ENCODE measurements around the gene COA6. TPM values are rescaled to one million over a fixed set of nuclear protein-coding genes. Genes with fewer than 3 reads are reported as not detected.

The COA6 gene
- total and polyA plus RNA-seq, 2 of the 13 experiments (the other 11 are each of a cell fraction or from before 2014, with no cell fraction given) = 32.4 to 104 TPM

GRCh38 chr1:234348964-234349363 is 24.3 kb upstream of the COA6 start (continued):
- TF ChIP-seq ONECUT2 (CRISPR knock-in tag; IDR thresholded peaks at IDR 0.05) (no peak), SOX6 (IDR thresholded peaks at IDR 0.05) (no peak), SOX6 (CRISPR knock-in tag; IDR thresholded peaks at IDR 0.05) (peak; percentile 48), PHF8 (CRISPR knock-in tag; IDR thresholded peaks at IDR 0.05) (no peak), HBP1 (CRISPR knock-in tag; IDR thresholded peaks at IDR 0.05; ENCODE audit: low read depth) (no peak), RARA (CRISPR knock-in tag; IDR thresholded peaks at IDR 0.05) (0 out of 2 replicates have a peak, but pooled peaks have one; percentile 40), WIZ (CRISPR knock-in tag; IDR thresholded peaks at IDR 0.05) (no peak), BCL6 (CRISPR knock-in tag; IDR thresholded peaks at IDR 0.05) (no peak), AKAP8 (CRISPR knock-in tag; IDR thresholded peaks at IDR 0.05) (no peak), KMT2A (CRISPR knock-in tag; IDR thresholded peaks at IDR 0.05) (no peak), SAP130 (CRISPR knock-in tag; IDR thresholded peaks at IDR 0.05; ENCODE audit: low read depth) (peak; percentile 40; the same call in 1 of the 2 replicates), ZNF414 (CRISPR knock-in tag; IDR thresholded peaks at IDR 0.05) (no peak), PAF1 (CRISPR knock-in tag; IDR thresholded peaks at IDR 0.05) (no peak), CENPBD1 (CRISPR knock-in tag; IDR thresholded peaks at IDR 0.05; ENCODE audit: borderline replicate concordance, low read depth) (no peak)
- TF ChIP-seq, protein P1, sequence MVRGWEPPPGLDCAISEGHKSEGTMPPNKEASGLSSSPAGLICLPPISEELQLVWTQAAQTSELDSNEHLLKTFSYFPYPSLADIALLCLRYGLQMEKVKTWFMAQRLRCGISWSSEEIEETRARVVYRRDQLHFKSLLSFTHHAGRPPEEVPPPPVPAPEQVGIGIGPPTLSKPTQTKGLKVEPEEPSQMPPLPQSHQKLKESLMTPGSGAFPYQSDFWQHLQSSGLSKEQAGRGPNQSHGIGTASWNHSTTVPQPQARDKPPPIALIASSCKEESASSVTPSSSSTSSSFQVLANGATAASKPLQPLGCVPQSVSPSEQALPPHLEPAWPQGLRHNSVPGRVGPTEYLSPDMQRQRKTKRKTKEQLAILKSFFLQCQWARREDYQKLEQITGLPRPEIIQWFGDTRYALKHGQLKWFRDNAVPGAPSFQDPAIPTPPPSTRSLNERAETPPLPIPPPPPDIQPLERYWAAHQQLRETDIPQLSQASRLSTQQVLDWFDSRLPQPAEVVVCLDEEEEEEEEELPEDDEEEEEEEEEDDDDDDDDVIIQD (CRISPR knock-in tag; IDR thresholded peaks at IDR 0.05; ENCODE audit: low read depth) = 0 out of 2 replicates have a peak, but pooled peaks have one; percentile 58
- TF ChIP-seq, protein P2, sequence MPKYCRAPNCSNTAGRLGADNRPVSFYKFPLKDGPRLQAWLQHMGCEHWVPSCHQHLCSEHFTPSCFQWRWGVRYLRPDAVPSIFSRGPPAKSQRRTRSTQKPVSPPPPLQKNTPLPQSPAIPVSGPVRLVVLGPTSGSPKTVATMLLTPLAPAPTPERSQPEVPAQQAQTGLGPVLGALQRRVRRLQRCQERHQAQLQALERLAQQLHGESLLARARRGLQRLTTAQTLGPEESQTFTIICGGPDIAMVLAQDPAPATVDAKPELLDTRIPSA (CRISPR knock-in tag; IDR thresholded peaks at IDR 0.05; ENCODE audit: borderline replicate concordance) = no peak
- TF ChIP-seq, protein P3, sequence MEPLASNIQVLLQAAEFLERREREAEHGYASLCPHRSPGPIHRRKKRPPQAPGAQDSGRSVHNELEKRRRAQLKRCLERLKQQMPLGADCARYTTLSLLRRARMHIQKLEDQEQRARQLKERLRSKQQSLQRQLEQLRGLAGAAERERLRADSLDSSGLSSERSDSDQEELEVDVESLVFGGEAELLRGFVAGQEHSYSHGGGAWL (CRISPR knock-in tag; IDR thresholded peaks at IDR 0.05) = no peak
- TF ChIP-seq, protein P4, sequence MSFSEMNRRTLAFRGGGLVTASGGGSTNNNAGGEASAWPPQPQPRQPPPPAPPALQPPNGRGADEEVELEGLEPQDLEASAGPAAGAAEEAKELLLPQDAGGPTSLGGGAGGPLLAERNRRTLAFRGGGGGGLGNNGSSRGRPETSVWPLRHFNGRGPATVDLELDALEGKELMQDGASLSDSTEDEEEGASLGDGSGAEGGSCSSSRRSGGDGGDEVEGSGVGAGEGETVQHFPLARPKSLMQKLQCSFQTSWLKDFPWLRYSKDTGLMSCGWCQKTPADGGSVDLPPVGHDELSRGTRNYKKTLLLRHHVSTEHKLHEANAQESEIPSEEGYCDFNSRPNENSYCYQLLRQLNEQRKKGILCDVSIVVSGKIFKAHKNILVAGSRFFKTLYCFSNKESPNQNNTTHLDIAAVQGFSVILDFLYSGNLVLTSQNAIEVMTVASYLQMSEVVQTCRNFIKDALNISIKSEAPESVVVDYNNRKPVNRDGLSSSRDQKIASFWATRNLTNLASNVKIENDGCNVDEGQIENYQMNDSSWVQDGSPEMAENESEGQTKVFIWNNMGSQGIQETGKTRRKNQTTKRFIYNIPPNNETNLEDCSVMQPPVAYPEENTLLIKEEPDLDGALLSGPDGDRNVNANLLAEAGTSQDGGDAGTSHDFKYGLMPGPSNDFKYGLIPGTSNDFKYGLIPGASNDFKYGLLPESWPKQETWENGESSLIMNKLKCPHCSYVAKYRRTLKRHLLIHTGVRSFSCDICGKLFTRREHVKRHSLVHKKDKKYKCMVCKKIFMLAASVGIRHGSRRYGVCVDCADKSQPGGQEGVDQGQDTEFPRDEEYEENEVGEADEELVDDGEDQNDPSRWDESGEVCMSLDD (CRISPR knock-in tag; IDR thresholded peaks at IDR 0.05; ENCODE audit: borderline replicate concordance) = no peak
- TF ChIP-seq, protein P5, sequence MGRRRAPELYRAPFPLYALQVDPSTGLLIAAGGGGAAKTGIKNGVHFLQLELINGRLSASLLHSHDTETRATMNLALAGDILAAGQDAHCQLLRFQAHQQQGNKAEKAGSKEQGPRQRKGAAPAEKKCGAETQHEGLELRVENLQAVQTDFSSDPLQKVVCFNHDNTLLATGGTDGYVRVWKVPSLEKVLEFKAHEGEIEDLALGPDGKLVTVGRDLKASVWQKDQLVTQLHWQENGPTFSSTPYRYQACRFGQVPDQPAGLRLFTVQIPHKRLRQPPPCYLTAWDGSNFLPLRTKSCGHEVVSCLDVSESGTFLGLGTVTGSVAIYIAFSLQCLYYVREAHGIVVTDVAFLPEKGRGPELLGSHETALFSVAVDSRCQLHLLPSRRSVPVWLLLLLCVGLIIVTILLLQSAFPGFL (CRISPR knock-in tag; IDR thresholded peaks at IDR 0.05) = no peak

Measured in HepG2 (cell line).